BJ (cell line): Measurements from ENCODE around the gene RAD51AP1. TPM values are rescaled to one million over a fixed set of nuclear protein-coding genes. Genes with fewer than 3 reads are reported as not detected.
"Not testable (repeated sequence)": the region's sequence is repeated elsewhere in the genome, so short reads cannot be mapped to it uniquely, and the experiment has no call there.

Source experiments
- CTCF ChIA-PET: fragments of 350-600 bp; formaldehyde crosslinking; extraction: SDS; loops from one replicate; lab custom pipeline; 2021; ENCODE audit warnings: antibody characterized with exemption, inconsistent platforms; lab: Yijun Ruan, JAX
- POLR2A ChIA-PET: fragments of 300-600 bp; sonication (Branson Sonifier 250); formaldehyde crosslinking; extraction: SDS; loops from one replicate; lab custom pipeline; 2021; ENCODE audit warnings: antibody characterized with exemption; lab: Charles Lee
- DNase-seq: peaks from one replicate; pipeline ENCODE4 v3.0.0-alpha.2; 2011; ENCODE audit warnings: low read depth
- H3K27me3 ChIP-seq: 2 replicates; pipeline ENCODE4 v1.6.0; 2011; ENCODE audit warnings: low read length; ENCODE audit not compliant: control insufficient read depth, insufficient read depth
- H3K36me3 ChIP-seq: 2 replicates; pipeline ENCODE4 v1.5.1; 2011; ENCODE audit warnings: low read length; ENCODE audit not compliant: control insufficient read depth, insufficient read depth
- H3K4me3 ChIP-seq: 2 replicates; pipeline ENCODE4 v1.5.1; 2011; ENCODE audit warnings: low read depth, mild to moderate bottlenecking, control low read depth, low read length
- CTCF ChIP-seq: IDR thresholded peaks from 2 replicates; pipeline ENCODE4 v1.5.1; 2011; ENCODE audit warnings: low read depth, mild to moderate bottlenecking, control low read depth, inconsistent platforms, low read length, moderate library complexity; ENCODE audit not compliant: insufficient read depth
- polyA plus RNA-seq: library from polyadenylated mRNA; depleted of rRNA; stranded (reverse); fragments of >200 nt; gene quantifications from 2 replicates; pipeline ENCODE4 v1.2.3, GENCODE V29; 2011

The RAD51AP1 gene
- polyA plus RNA-seq, 1 experiment: 4.9 TPM

DNA sequence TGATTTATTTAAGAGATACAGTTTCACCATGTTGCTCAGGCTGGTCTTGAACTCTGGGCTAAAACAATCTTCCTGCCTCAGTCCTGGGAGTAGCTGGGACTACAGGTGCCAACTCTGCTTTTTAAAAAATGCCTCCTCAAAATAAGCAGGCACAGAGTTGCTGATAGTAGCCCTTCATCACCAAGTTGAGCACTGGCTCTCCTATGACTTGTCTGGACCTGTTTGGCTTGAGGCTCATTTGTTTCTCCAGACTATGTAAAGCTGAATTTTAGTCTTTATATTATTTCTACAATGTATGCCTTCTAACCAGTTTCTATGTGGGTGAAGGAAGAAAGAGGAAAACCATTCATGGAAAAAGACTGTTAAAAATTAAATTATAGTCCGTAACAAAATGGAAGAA lies 39.5 kb upstream of the RAD51AP1 start:
- ChIA-PET CTCF (interaction anchor here (0.7 kb wide), 1 partner anchor 28 kb away, joined by 3 read pairs; no protein-coding TSS in a partner anchor), POLR2A (no interaction called here)
- DNase-seq: no peak
- no peak overlapping the region for H3K4me3 ChIP-seq
- H3K27me3 ChIP-seq: no peaks in the 10 kb centered on the region
- TF ChIP-seq CTCF: no peak
- H3K36me3 ChIP-seq: peaks cover 3% of the 10 kb centered on the region

- H3K27me3 ChIP-seq: no peaks in the 10 kb centered on the region
- peaks cover 1% of the 10 kb centered on the region; the same call in 1 of the 2 replicates for H3K36me3 ChIP-seq
- no peak overlapping the region for H3K4me3 ChIP-seq
- no peak for TF ChIP-seq CTCF
- ChIA-PET CTCF (no interaction called here), POLR2A (no interaction called here)
- DNase-seq: peak; percentile 12
These were observed 33.2 kb upstream of the RAD51AP1 start for GRCh38 chr12:4505376-4505986.

- CTCF ChIA-PET: no interaction called here
- H3K27me3 ChIP-seq: no peaks in the 10 kb centered on the region
- no peak overlapping the region for H3K4me3 ChIP-seq
- POLR2A ChIA-PET: no interaction called here
- no peak for TF ChIP-seq CTCF
- DNase-seq: no peak
- no peaks in the 10 kb centered on the region for H3K36me3 ChIP-seq
These were observed 32.3 kb upstream of the RAD51AP1 start for GRCh38 chr12:4506430-4506829.

- H3K4me3 ChIP-seq: no peak overlapping the region
- H3K36me3 ChIP-seq: no peaks in the 10 kb centered on the region
- no peak for TF ChIP-seq CTCF
- ChIA-PET CTCF (no interaction called here), POLR2A (no interaction called here)
- peak; percentile 30 for DNase-seq
- no peaks in the 10 kb centered on the region for H3K27me3 ChIP-seq
These were observed 31.8 kb upstream of the RAD51AP1 start for GRCh38 chr12:4506870-4507269.

- CTCF ChIA-PET: interaction anchor here (0.8 kb wide), 1 partner anchor 10 kb away, joined by 3 read pairs; no protein-coding TSS in a partner anchor
- H3K27me3 ChIP-seq, POLR2A ChIA-PET, H3K4me3 ChIP-seq, DNase-seq, H3K36me3 ChIP-seq: not testable (repeated sequence)
These were observed 30.2 kb upstream of the RAD51AP1 start for GRCh38 chr12:4508503-4508902.

DNA sequence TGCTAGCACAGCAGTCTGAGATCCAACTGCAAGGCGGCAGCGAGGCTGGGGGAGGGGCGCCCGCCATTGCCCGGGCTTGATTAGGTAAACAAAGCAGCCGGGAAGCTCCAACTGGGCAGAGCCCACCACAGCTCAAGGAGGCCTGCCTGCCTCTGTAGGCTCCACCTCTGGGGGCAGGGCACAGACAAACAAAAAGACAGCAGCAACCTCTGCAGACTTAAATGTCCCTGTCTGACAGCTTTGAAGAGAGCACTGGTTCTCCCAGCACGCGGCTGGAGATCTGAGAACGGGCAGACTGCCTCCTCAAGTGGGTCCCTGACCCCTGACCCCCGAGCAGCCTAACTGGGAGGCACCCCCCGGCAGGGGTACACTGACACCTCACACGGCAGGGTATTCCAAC lies 29.4 kb upstream of the RAD51AP1 start:
- H3K4me3 ChIP-seq, POLR2A ChIA-PET, CTCF ChIA-PET, H3K27me3 ChIP-seq, H3K36me3 ChIP-seq, DNase-seq: not testable (repeated sequence)
